ENCODE results near the gene RPL37.

The RPL37 gene

GRCh38 chr5:40842351-40842750 lies 7.3 kb upstream of the RPL37 start:
- Histone ChIP-seq H4K20me1 (ENCODE audit: control insufficient read depth, insufficient read depth, low read depth, low read length) (no peaks in the 10 kb centered on the region), H3K4me3 (ENCODE audit: low read length) (peak overlapping the region; percentile 72), H3K4me1 (ENCODE audit: control insufficient read depth, low read length) (peaks cover 38% of the 10 kb centered on the region), H3K36me3 (ENCODE audit: control insufficient read depth, low read length) (no peaks in the 10 kb centered on the region), H3K79me2 (ENCODE audit: control insufficient read depth, low read length) (no peaks in the 10 kb centered on the region), H3K9me3 (ENCODE audit: control insufficient read depth, insufficient read depth, low read length) (no peaks in the 10 kb centered on the region), H3K27ac (ENCODE audit: low read depth, low read length) (no peak overlapping the region), H3K4me2 (ENCODE audit: low read length) (peak overlapping the region; percentile 73), H3K27me3 (ENCODE audit: control insufficient read depth, low read length) (no peaks in the 10 kb centered on the region), H3F3A (ENCODE audit: control insufficient read depth, insufficient read depth) (0 out of 2 replicates have a peak, but pooled peaks cover 7% of the 10 kb centered on the region), H3K9me2 (replicated peaks; ENCODE audit: control insufficient read depth, low read length) (no peaks in the 10 kb centered on the region)
- no peak for TF ChIP-seq EZH2phosphoT487 (IDR thresholded peaks at IDR 0.05; ENCODE audit: borderline replicate concordance, low read length)
- no peak for TF ChIP-seq CTCF (IDR thresholded peaks at IDR 0.05; ENCODE audit: low read depth, low read length, poor library complexity, severe bottlenecking)

GRCh38 chr5:40841068-40841805 lies 6.2 kb upstream of the RPL37 start, which contains the start of gene CARD6:
Gene CARD6 (plus strand): TSS chr5:40841367. CDS start chr5:40841383, 16 bp downstream.
- H3K4me2 ChIP-seq (ENCODE audit: low read length) = peak within 1 kb of the TSS; percentile 73
- H3K4me3 ChIP-seq (ENCODE audit: low read length) = peak within 1 kb of the TSS; percentile 72
- TF ChIP-seq CTCF (IDR thresholded peaks at IDR 0.05; ENCODE audit: low read depth, low read length, poor library complexity, severe bottlenecking) = peak; percentile 15
- no peak for TF ChIP-seq EZH2phosphoT487 (IDR thresholded peaks at IDR 0.05; ENCODE audit: borderline replicate concordance, low read length)
- H3K4me1 ChIP-seq (ENCODE audit: control insufficient read depth, low read length) = peaks cover 39% of the 10 kb centered on the region
- H3K27me3 ChIP-seq (ENCODE audit: control insufficient read depth, low read length) = no peaks in the 10 kb centered on the region
- no peaks in the 10 kb centered on the region for H3K9me3 ChIP-seq (ENCODE audit: control insufficient read depth, insufficient read depth, low read length)
- H3K36me3 ChIP-seq (ENCODE audit: control insufficient read depth, low read length) = no peaks in the 10 kb centered on the region
- no peaks in the 10 kb centered on the region for H4K20me1 ChIP-seq (ENCODE audit: control insufficient read depth, insufficient read depth, low read depth, low read length)
- H3K27ac ChIP-seq (ENCODE audit: low read depth, low read length) = no peak within 1 kb of the TSS
- H3K9me2 ChIP-seq (replicated peaks; ENCODE audit: control insufficient read depth, low read length) = no peaks in the 10 kb centered on the region
- 0 out of 2 replicates have a peak, but pooled peaks cover 6% of the 10 kb centered on the region for H3F3A ChIP-seq (ENCODE audit: control insufficient read depth, insufficient read depth)
- H3K79me2 ChIP-seq (ENCODE audit: control insufficient read depth, low read length) = 0 out of 2 replicates have a peak, but pooled peaks cover under 1% of the 10 kb centered on the region

GRCh38 chr5:40838086-40838485 lies 3.1 kb upstream of the RPL37 start:
- H3K4me1 ChIP-seq (ENCODE audit: control insufficient read depth, low read length) = peaks cover 55% of the 10 kb centered on the region
- peaks cover 31% of the 10 kb centered on the region for H3K79me2 ChIP-seq (ENCODE audit: control insufficient read depth, low read length)
- peaks cover 19% of the 10 kb centered on the region for H3K36me3 ChIP-seq (ENCODE audit: control insufficient read depth, low read length)
- H3K9me2 ChIP-seq (replicated peaks; ENCODE audit: control insufficient read depth, low read length) = no peaks in the 10 kb centered on the region
- H3K27me3 ChIP-seq (ENCODE audit: control insufficient read depth, low read length) = 0 out of 2 replicates have a peak, but pooled peaks cover 2% of the 10 kb centered on the region
- H4K20me1 ChIP-seq (ENCODE audit: control insufficient read depth, insufficient read depth, low read depth, low read length) = peaks cover 12% of the 10 kb centered on the region; the same call in 1 of the 2 replicates
- H3K27ac ChIP-seq (ENCODE audit: low read depth, low read length) = no peak overlapping the region
- no peak for TF ChIP-seq CTCF (IDR thresholded peaks at IDR 0.05; ENCODE audit: low read depth, low read length, poor library complexity, severe bottlenecking)
- TF ChIP-seq EZH2phosphoT487 (IDR thresholded peaks at IDR 0.05; ENCODE audit: borderline replicate concordance, low read length) = no peak
- peak overlapping the region; percentile 37 for H3K4me2 ChIP-seq (ENCODE audit: low read length)
- H3K4me3 ChIP-seq (ENCODE audit: low read length) = 0 out of 2 replicates have a peak overlapping the region, but pooled peaks have one; percentile 7
- H3K9me3 ChIP-seq (ENCODE audit: control insufficient read depth, insufficient read depth, low read length) = no peaks in the 10 kb centered on the region
- peaks cover 24% of the 10 kb centered on the region for H3F3A ChIP-seq (ENCODE audit: control insufficient read depth, insufficient read depth)

Measured in DOHH2 (cell line).